Spleen (tissue), 11 donors: ENCODE results near the gene GCH1. TPM values are rescaled to one million over a fixed set of nuclear protein-coding genes. Genes with fewer than 3 reads are reported as not detected.

Experiments used
- DNase-seq: peaks from one replicate; pipeline ENCODE4 v3.0.0-alpha.2; 2020
- H3K27ac ChIP-seq, 8 donors: fragments of 200-600 bp; sonication (generic) in 7 of 8; 1 replicate in 4 of 8; 2 replicates in 4 of 8; pipeline versions ENCODE4 v1.5.0 to v1.8.0; 2016 to 2021; ENCODE audit warnings: inconsistent platforms in 4 of 8, mild to moderate bottlenecking in 4 of 8, moderate library complexity in 1 of 8
- H3K27me3 ChIP-seq, 7 donors: fragments of 200-600 bp; sonication (generic) in 6 of 7; replicated peaks in 1 of 7; 1 replicate in 4 of 7; 2 replicates in 3 of 7; pipeline versions ENCODE4 v1.5.0 to v1.8.0; 2016 to 2021; ENCODE audit warnings: inconsistent platforms in 3 of 7, mild to moderate bottlenecking in 1 of 7
- H3K36me3 ChIP-seq, 6 donors: fragments of 200-600 bp; sonication (generic) in 5 of 6; 1 replicate in 4 of 6; 2 replicates in 2 of 6; pipeline versions ENCODE4 v1.5.0 to v1.8.0; 2016 to 2021; ENCODE audit warnings: inconsistent platforms in 2 of 6
- H3K4me1 ChIP-seq, 6 donors: fragments of 200-600 bp; sonication (generic) in 5 of 6; 1 replicate in 3 of 6; 2 replicates in 3 of 6; pipeline versions ENCODE4 v1.5.0 to v1.8.0; 2016 to 2021; ENCODE audit warnings: inconsistent platforms in 3 of 6
- H3K4me3 ChIP-seq, 8 donors: fragments of 200-600 bp; sonication (generic) in 7 of 8; 1 replicate in 4 of 8; 2 replicates in 4 of 8; pipeline versions ENCODE4 v1.5.0 to v1.8.0; 2016 to 2021; ENCODE audit warnings: inconsistent platforms in 4 of 8, mild to moderate bottlenecking in 4 of 8, moderate library complexity in 2 of 8
- H3K9me3 ChIP-seq, 8 donors: fragments of 200-600 bp; sonication (generic) in 7 of 8; 1 replicate in 4 of 8; 2 replicates in 4 of 8; pipeline versions ENCODE4 v1.5.0 to v1.8.0; 2016 to 2021; ENCODE audit warnings: inconsistent platforms in 4 of 8
- CTCF ChIP-seq, 11 experiments: fragments of 200-600 bp in 7 of 11; fragments of 450-650 bp in 4 of 11; sonication (generic) in 4 of 11; IDR thresholded peaks in 8 of 11; conservative IDR thresholded peaks in 3 of 11; 1 replicate in 7 of 11; 2 replicates in 4 of 11; pipeline versions ENCODE4 v1.4.0 to v1.8.0; 2016 to 2021; ENCODE audit warnings: antibody characterized with exemption in 11 of 11, inconsistent platforms in 4 of 11, mild to moderate bottlenecking in 1 of 11
- POLR2A ChIP-seq, 3 donors: fragments of 450-650 bp; IDR thresholded peaks; one replicate each; pipeline ENCODE4 v1.5.1; 2017; ENCODE audit warnings: antibody characterized with exemption in 3 of 3, mild to moderate bottlenecking in 1 of 3
- POLR2AphosphoS5 ChIP-seq, 3 donors: sonication (generic); formaldehyde crosslinking; IDR thresholded peaks; one replicate each; pipeline ENCODE4 v1.5.1; 2017; ENCODE audit warnings: antibody characterized with exemption in 3 of 3
- WGBS, 5 donors: extraction: QIAGEN DNeasy Blood & Tissue Kit in 3 of 5; methylation state at CpG; one replicate each; pipeline versions ENCODE4 v1.1.5 to v1.1.7; 2013 to 2018; 5-methylcytosine and 5-hydroxymethylcytosine counted together
- intact Hi-C: fragments of 100-400 bp; cut with DNase I; formaldehyde crosslinking; loops from one replicate; pipeline ENCODE4 v1.15.0; 2023; ENCODE audit warnings: low total_unique reads
- polyA plus RNA-seq, 3 donors: library from polyadenylated mRNA; stranded (reverse); fragments of 200-250 nt; gene quantifications; one replicate each; pipeline ENCODE4 v1.2.1, GENCODE V29; 2013
- total RNA-seq, 7 donors: library from RNA; depleted of rRNA in 3 of 7; stranded (reverse); fragments of >200 nt in 3 of 7; fragmentation: NEBNext Ultra II Directional in 4 of 7; extraction: Animal tissue kit (Norgen Biotek cat#: 25700) in 4 of 7; gene quantifications; one replicate each; pipeline versions ENCODE4 v1.1.0 to v1.2.1, GENCODE V29; 2016 to 2021
- donor health status: healthy with polysubstance abuse.
- donor health status: DM: no; HTN: no; CAD: no; lungs with moderate emphysema.
- donor health status: DM: no; HTN: no; CAD: no.
- donor health status: Bipolar disorder and iron deficiency.
- donor health status: healthy.
- donor health status: DM: no; HTN: no; CAD: no.
- donor health status: DM: yes; HTN: yes; CAD: no.

Gene GCH1
- total and polyA plus RNA-seq, 10 donors: 11.2 to 23.3 (median 20.3) TPM

- Histone ChIP-seq H3K36me3 (peaks cover 0 to 6% (median 0%) of the 10 kb centered on the region in 6 donors), H3K4me1 (peaks cover 8 to 22% (median 15%) of the 10 kb centered on the region in 6 donors), H3K27ac (no peak overlapping the region), H3K27me3 (no peaks in the 10 kb centered on the region), H3K4me3 (no peak overlapping the region), H3K9me3 (no peaks in the 10 kb centered on the region)
- no peak for DNase-seq
- TF ChIP-seq POLR2A (IDR thresholded peaks at IDR 0.05) (no peak), POLR2AphosphoS5 (IDR thresholded peaks at IDR 0.05) (no peak), CTCF (IDR thresholded peaks at IDR 0.05 in 8 of 11, conservative IDR thresholded peaks at IDR 0.05 in 3 of 11) (no peak)
- intact Hi-C loops: no loop called here
- 87 to 91% (median 91%) methylated on average over 3 of the region's 3 CpGs for WGBS, 5 donors
Observed at GRCh38 chr14:54852215-54852614, 50.4 kb downstream of the GCH1 start.

- intact Hi-C loops: no loop called here
- no peak overlapping the region for H3K4me3 ChIP-seq
- no peaks in the 10 kb centered on the region for H3K9me3 ChIP-seq
- H3K4me1 ChIP-seq: peaks cover 1 to 8% (median 3%) of the 10 kb centered on the region in 6 donors
- no peak for TF ChIP-seq POLR2AphosphoS5 (IDR thresholded peaks at IDR 0.05)
- no peak for TF ChIP-seq CTCF (IDR thresholded peaks at IDR 0.05 in 8 of 11, conservative IDR thresholded peaks at IDR 0.05 in 3 of 11)
- no peak for TF ChIP-seq POLR2A (IDR thresholded peaks at IDR 0.05)
- no peak overlapping the region for H3K27ac ChIP-seq
- H3K36me3 ChIP-seq: peaks cover 0 to 35% (median 0%) of the 10 kb centered on the region in 6 donors
- no peak for DNase-seq
- 89 to 100% (median 94%) methylated on average over 1 of the region's 1 CpG for WGBS, 5 donors
- no peaks in the 10 kb centered on the region for H3K27me3 ChIP-seq
Observed at GRCh38 chr14:54848910-54849309, 53.7 kb downstream of the GCH1 start.

- no peak overlapping the region for H3K27ac ChIP-seq
- intact Hi-C loops: no loop called here
- peaks cover 0 to 68% (median 4%) of the 10 kb centered on the region in 6 donors for H3K36me3 ChIP-seq
- DNase-seq: no peak
- TF ChIP-seq CTCF (IDR thresholded peaks at IDR 0.05 in 8 of 11, conservative IDR thresholded peaks at IDR 0.05 in 3 of 11) (no peak), POLR2AphosphoS5 (IDR thresholded peaks at IDR 0.05) (no peak), POLR2A (IDR thresholded peaks at IDR 0.05) (no peak)
- H3K4me1 ChIP-seq: no peaks in the 10 kb centered on the region
- no peak overlapping the region for H3K4me3 ChIP-seq
- no peaks in the 10 kb centered on the region for H3K9me3 ChIP-seq
- H3K27me3 ChIP-seq: no peaks in the 10 kb centered on the region
- 92 to 95% (median 93%) methylated on average over 7 of the region's 7 CpGs for WGBS, 5 donors
Observed at GRCh38 chr14:54845641-54846040, 57.0 kb downstream of the GCH1 start.

- intact Hi-C loops: no loop called here
- WGBS, 5 donors: 93 to 99% (median 94%) methylated on average over 2 of the region's 2 CpGs
- no peaks in the 10 kb centered on the region for H3K4me1 ChIP-seq
Observed at GRCh38 chr14:54844479-54844878, 58.1 kb downstream of the GCH1 start.

GRCh38 chr14:54840798-54841197 is 61.8 kb downstream of the GCH1 start:
- no peaks in the 10 kb centered on the region for H3K27me3 ChIP-seq
- H3K27ac ChIP-seq: no peak overlapping the region
- TF ChIP-seq POLR2AphosphoS5 (IDR thresholded peaks at IDR 0.05) (no peak), CTCF (IDR thresholded peaks at IDR 0.05 in 8 of 11, conservative IDR thresholded peaks at IDR 0.05 in 3 of 11) (no peak), POLR2A (IDR thresholded peaks at IDR 0.05) (no peak)
- no peaks in the 10 kb centered on the region for H3K4me1 ChIP-seq
- peaks cover 0 to 62% (median 4%) of the 10 kb centered on the region in 6 donors for H3K36me3 ChIP-seq
- H3K4me3 ChIP-seq: no peak overlapping the region
- 95 to 100% (median 97%) methylated on average over 1 of the region's 1 CpG for WGBS, 5 donors
- H3K9me3 ChIP-seq: no peaks in the 10 kb centered on the region
- intact Hi-C loops: no loop called here
- DNase-seq: no peak

More at GRCh38 chr14:54844479-54844878, 58.1 kb downstream of the GCH1 start:
- no peak for TF ChIP-seq POLR2AphosphoS5 (IDR thresholded peaks at IDR 0.05)
- Histone ChIP-seq H3K4me3 (no peak overlapping the region), H3K27ac (no peak overlapping the region), H3K9me3 (no peaks in the 10 kb centered on the region), H3K36me3 (peaks cover 0 to 78% (median 4%) of the 10 kb centered on the region in 6 donors), H3K27me3 (no peaks in the 10 kb centered on the region)
- no peak for DNase-seq
